ENCODE results near the gene SLC35B2.

SLC35B2 gene

GRCh38 chr6:44257025-44257752 lies at the start of gene SLC35B2:
Gene SLC35B2, minus strand, starts transcription at chr6:44257528. Its CDS starts 118 bp downstream, at chr6:44257410.
- no peak for DNase-seq (ENCODE audit: low read depth)

- DNase-seq (ENCODE audit: low read depth), result no peak
Measured at GRCh38 chr6:44306710-44307109, 49.4 kb upstream of the SLC35B2 start.

- no peak for DNase-seq (ENCODE audit: low read depth)
Measured at GRCh38 chr6:44305200-44305725, 47.9 kb upstream of the SLC35B2 start.

- no peak for DNase-seq (ENCODE audit: low read depth)
Measured at GRCh38 chr6:44304282-44305199, 47.2 kb upstream of the SLC35B2 start.

GRCh38 chr6:44303842-44304241 lies 46.5 kb upstream of the SLC35B2 start:
- no peak for DNase-seq (ENCODE audit: low read depth)

- no peak for DNase-seq (ENCODE audit: low read depth)
Measured at GRCh38 chr6:44302856-44303255, 45.5 kb upstream of the SLC35B2 start.

- no peak for DNase-seq (ENCODE audit: low read depth)
Measured at GRCh38 chr6:44301782-44302564, 44.6 kb upstream of the SLC35B2 start.

- DNase-seq (ENCODE audit: low read depth), result no peak
Measured at GRCh38 chr6:44301106-44301505, 43.8 kb upstream of the SLC35B2 start.

- no peak for DNase-seq (ENCODE audit: low read depth)
Measured at GRCh38 chr6:44300292-44300823, 43.0 kb upstream of the SLC35B2 start.

GRCh38 chr6:44298864-44299263 lies 41.5 kb upstream of the SLC35B2 start:
- no peak for DNase-seq (ENCODE audit: low read depth)

GRCh38 chr6:44298055-44298803 lies 40.9 kb upstream of the SLC35B2 start:
- DNase-seq (ENCODE audit: low read depth), result no peak

- no peak for DNase-seq (ENCODE audit: low read depth)
Measured at GRCh38 chr6:44297063-44298038, 40.0 kb upstream of the SLC35B2 start.

- no peak for DNase-seq (ENCODE audit: low read depth)
Measured at GRCh38 chr6:44294832-44295791, 37.8 kb upstream of the SLC35B2 start.

- no peak for DNase-seq (ENCODE audit: low read depth)
Measured at GRCh38 chr6:44292661-44293365, 35.5 kb upstream of the SLC35B2 start.

- DNase-seq (ENCODE audit: low read depth), result no peak
Measured at GRCh38 chr6:44291841-44292240, 34.5 kb upstream of the SLC35B2 start.

- no peak for DNase-seq (ENCODE audit: low read depth)
Measured at GRCh38 chr6:44289726-44290260, 32.5 kb upstream of the SLC35B2 start.

- no peak for DNase-seq (ENCODE audit: low read depth)
Measured at GRCh38 chr6:44286747-44287146, 29.4 kb upstream of the SLC35B2 start.

GRCh38 chr6:44286285-44286565 lies 28.9 kb upstream of the SLC35B2 start:
- DNase-seq (ENCODE audit: low read depth), result no peak
